BE2C (cell line): Measurements from ENCODE around the gene MEOX2.

Experiments used
- DNase-seq: peaks from one replicate; pipeline ENCODE4 v3.0.0-alpha.2; 2020
- H3K27me3 ChIP-seq: fragments of 250-450 bp; sonication (Bioruptor Pico); 2 replicates; pipeline ENCODE4 v1.5.1; 2020; ENCODE audit warnings: mild to moderate bottlenecking
- H3K36me3 ChIP-seq: fragments of 250-450 bp; sonication (Bioruptor Pico); 2 replicates; pipeline ENCODE4 v1.5.1; 2020; ENCODE audit warnings: mild to moderate bottlenecking
- H3K4me1 ChIP-seq: fragments of 250-450 bp; sonication (Bioruptor Pico); 2 replicates; pipeline ENCODE4 v1.5.1; 2020
- H3K4me3 ChIP-seq: 2 replicates; pipeline ENCODE4 v1.5.1; 2011; ENCODE audit warnings: low read depth, low read length
- H3K9me3 ChIP-seq: fragments of 250-450 bp; sonication (Bioruptor Pico); 2 replicates; pipeline ENCODE4 v1.5.1; 2020
- CTCF ChIP-seq: IDR thresholded peaks from 2 replicates; pipeline ENCODE4 v1.5.1; 2012; ENCODE audit warnings: mild to moderate bottlenecking, low read depth, low read length

MEOX2 gene

GRCh38 chr7:15684111-15684800 is 2.2 kb downstream of the MEOX2 start:
- DNase-seq = no peak
- Histone ChIP-seq H3K4me3 (no peak overlapping the region), H3K9me3 (no peaks in the 10 kb centered on the region), H3K36me3 (no peaks in the 10 kb centered on the region), H3K27me3 (peaks cover 82% of the 10 kb centered on the region), H3K4me1 (no peaks in the 10 kb centered on the region)
- TF ChIP-seq CTCF = no peak

GRCh38 chr7:15682751-15683245 is 3.7 kb downstream of the MEOX2 start:
- DNase-seq = no peak
- no peaks in the 10 kb centered on the region for H3K9me3 ChIP-seq
- H3K4me3 ChIP-seq = no peak overlapping the region
- peaks cover 68% of the 10 kb centered on the region for H3K27me3 ChIP-seq
- no peaks in the 10 kb centered on the region for H3K36me3 ChIP-seq
- no peak for TF ChIP-seq CTCF
- no peaks in the 10 kb centered on the region for H3K4me1 ChIP-seq

- no peaks in the 10 kb centered on the region for H3K36me3 ChIP-seq
- DNase-seq = no peak
- no peak overlapping the region for H3K4me3 ChIP-seq
- no peaks in the 10 kb centered on the region for H3K4me1 ChIP-seq
- H3K9me3 ChIP-seq = no peaks in the 10 kb centered on the region
- TF ChIP-seq CTCF = no peak
- H3K27me3 ChIP-seq = peaks cover 61% of the 10 kb centered on the region
Measured at GRCh38 chr7:15682111-15682510, 4.4 kb downstream of the MEOX2 start.

- Histone ChIP-seq H3K36me3 (no peaks in the 10 kb centered on the region), H3K27me3 (peaks cover 56% of the 10 kb centered on the region), H3K4me3 (no peak overlapping the region), H3K4me1 (no peaks in the 10 kb centered on the region), H3K9me3 (no peaks in the 10 kb centered on the region)
- no peak for TF ChIP-seq CTCF
- DNase-seq = no peak
Measured at GRCh38 chr7:15681631-15682030, 4.9 kb downstream of the MEOX2 start.

GRCh38 chr7:15681186-15681585 is 5.3 kb downstream of the MEOX2 start:
- Histone ChIP-seq H3K9me3 (no peaks in the 10 kb centered on the region), H3K4me3 (no peak overlapping the region), H3K4me1 (no peaks in the 10 kb centered on the region), H3K27me3 (peaks cover 51% of the 10 kb centered on the region), H3K36me3 (no peaks in the 10 kb centered on the region)
- no peak for DNase-seq
- no peak for TF ChIP-seq CTCF

- H3K27me3 ChIP-seq = peaks cover 44% of the 10 kb centered on the region
- no peak for DNase-seq
- no peaks in the 10 kb centered on the region for H3K4me1 ChIP-seq
- no peaks in the 10 kb centered on the region for H3K9me3 ChIP-seq
- TF ChIP-seq CTCF = no peak
- H3K36me3 ChIP-seq = no peaks in the 10 kb centered on the region
- no peak overlapping the region for H3K4me3 ChIP-seq
Measured at GRCh38 chr7:15680446-15680845, 6.0 kb downstream of the MEOX2 start.
